ENCODE data around the gene WASF3. TPM values are rescaled to one million over a fixed set of nuclear protein-coding genes. Genes with fewer than 3 reads are reported as not detected.

WASF3 gene
- total RNA-seq, 1 donor from 2014 or later, result 25.8 TPM

DNA sequence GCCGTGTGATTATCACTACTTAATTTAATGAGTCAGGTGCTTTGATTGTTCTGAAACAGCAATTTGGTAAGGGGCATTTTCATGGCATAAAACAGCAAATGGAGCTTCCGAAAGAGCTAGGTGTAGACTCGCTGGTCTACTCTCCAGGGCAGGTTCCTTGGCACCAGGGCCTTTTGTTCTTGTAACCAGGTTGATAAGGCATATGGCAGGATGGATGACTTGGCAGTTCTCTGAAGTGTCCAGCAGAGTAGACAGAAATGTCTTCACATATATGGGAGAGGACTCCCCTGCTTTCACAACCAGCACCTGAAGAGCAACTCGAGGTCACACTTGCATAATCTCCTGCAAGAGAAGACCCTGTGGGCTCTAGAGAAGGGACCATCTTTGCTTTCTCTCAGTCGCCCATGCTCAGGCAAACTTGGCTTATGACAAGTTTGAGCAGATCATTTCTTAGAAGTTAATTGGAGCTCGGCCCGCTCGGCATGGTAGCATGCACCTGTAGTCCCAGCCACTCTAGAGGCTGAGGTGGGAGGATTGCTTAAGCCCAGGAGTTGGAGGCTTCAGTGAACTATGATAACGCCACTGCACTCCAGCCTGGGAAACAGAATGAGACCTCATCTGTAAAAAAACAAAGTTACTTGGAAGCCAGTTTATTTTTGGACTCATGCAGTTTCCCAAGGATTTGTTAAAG, 23.3 kb upstream of the WASF3 start:
- Histone ChIP-seq H2AFZ (ENCODE audit: low read depth, low read length) (no peak overlapping the region), H3K36me3 (ENCODE audit: insufficient read depth, low read length) (no peaks in the 10 kb centered on the region), H3K4me1 (ENCODE audit: insufficient read depth, low read length) (no peaks in the 10 kb centered on the region), H3K9me3 (ENCODE audit: insufficient read depth, low read depth, low read length) (no peaks in the 10 kb centered on the region), H4K20me1 (ENCODE audit: insufficient read depth, low read length) (no peaks in the 10 kb centered on the region), H3K27ac (ENCODE audit: low read depth, low read length) (no peak overlapping the region), H3K4me3 (ENCODE audit: insufficient read depth, low read depth, low read length) (no peak overlapping the region), H3K27me3 (ENCODE audit: insufficient read depth, low read length) (no peaks in the 10 kb centered on the region), H3K79me2 (ENCODE audit: insufficient read depth, low read length) (no peaks in the 10 kb centered on the region), H3K9ac (ENCODE audit: low read length) (no peak overlapping the region), H3K4me2 (ENCODE audit: low read length) (no peak overlapping the region)
- Mint-ChIP-seq H3K27me3 (ENCODE audit: low read depth, unreplicated experiment) (peaks cover 9% of the 10 kb centered on the region), H3K36me3 (ENCODE audit: low read depth, unreplicated experiment) (no peaks in the 10 kb centered on the region), H3K27ac (ENCODE audit: unreplicated experiment) (no peak overlapping the region), H3K4me3 (ENCODE audit: unreplicated experiment) (no peak overlapping the region), H3K9me3 (ENCODE audit: unreplicated experiment) (no peaks in the 10 kb centered on the region), H3K4me1 (ENCODE audit: low read depth, unreplicated experiment) (no peaks in the 10 kb centered on the region)
- DNase-seq (ENCODE audit: low read depth) (no peak), FAIRE-seq (no peak)
- no peak for TF ChIP-seq EZH2 (IDR thresholded peaks at IDR 0.05; ENCODE audit: insufficient read depth, low read length)
- TF ChIP-seq, protein P1, sequence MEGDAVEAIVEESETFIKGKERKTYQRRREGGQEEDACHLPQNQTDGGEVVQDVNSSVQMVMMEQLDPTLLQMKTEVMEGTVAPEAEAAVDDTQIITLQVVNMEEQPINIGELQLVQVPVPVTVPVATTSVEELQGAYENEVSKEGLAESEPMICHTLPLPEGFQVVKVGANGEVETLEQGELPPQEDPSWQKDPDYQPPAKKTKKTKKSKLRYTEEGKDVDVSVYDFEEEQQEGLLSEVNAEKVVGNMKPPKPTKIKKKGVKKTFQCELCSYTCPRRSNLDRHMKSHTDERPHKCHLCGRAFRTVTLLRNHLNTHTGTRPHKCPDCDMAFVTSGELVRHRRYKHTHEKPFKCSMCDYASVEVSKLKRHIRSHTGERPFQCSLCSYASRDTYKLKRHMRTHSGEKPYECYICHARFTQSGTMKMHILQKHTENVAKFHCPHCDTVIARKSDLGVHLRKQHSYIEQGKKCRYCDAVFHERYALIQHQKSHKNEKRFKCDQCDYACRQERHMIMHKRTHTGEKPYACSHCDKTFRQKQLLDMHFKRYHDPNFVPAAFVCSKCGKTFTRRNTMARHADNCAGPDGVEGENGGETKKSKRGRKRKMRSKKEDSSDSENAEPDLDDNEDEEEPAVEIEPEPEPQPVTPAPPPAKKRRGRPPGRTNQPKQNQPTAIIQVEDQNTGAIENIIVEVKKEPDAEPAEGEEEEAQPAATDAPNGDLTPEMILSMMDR (IDR thresholded peaks at IDR 0.05; ENCODE audit: insufficient read depth, low read depth, low read length), result no peak

DNA sequence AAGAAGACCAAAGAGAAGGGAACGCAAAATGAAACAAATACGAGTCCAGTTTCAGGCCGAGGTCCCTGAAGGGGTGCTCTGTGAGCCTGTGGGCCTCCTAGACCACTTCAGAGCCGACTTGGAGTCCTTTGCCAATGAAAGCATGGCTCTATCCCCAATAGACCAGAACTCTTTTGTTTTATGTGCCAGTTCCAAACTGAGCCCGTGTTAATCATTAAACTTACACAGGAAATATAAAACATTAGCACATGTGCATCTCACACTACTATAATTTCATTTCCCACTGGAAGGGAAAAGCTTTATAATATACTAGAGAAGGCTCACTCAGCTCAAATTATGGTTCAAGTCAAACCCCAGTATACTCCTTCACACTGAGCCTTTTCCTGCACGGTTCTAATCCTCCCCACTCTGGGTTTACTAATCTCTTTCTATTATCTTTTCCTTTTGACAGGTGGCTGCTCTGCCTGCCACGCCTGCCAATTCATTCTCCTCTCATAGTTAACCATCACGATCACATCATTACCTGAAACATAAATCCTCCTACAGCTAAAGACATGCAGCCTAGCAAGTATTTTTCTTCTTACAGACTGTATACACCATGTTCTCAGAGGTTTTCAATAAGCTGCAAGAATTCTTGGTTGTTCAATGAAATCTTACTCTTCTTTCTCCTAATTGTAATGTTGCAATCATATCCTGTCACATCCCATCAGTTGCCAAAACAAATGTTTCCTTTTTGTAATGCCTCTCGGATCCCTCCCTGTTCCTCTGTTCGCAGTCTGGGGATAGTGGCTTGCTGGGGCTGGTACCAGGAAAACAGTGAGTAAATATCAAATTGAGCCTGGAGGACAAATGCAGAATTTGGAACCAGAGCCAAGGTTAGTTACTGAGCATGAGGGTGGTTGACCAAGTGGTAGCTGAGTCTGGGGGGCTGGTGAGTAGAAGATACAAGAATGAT, 18.8 kb upstream of the WASF3 start:
- Histone ChIP-seq H3K9me3 (ENCODE audit: insufficient read depth, low read depth, low read length) (no peaks in the 10 kb centered on the region), H3K4me1 (ENCODE audit: insufficient read depth, low read length) (no peaks in the 10 kb centered on the region), H4K20me1 (ENCODE audit: insufficient read depth, low read length) (no peaks in the 10 kb centered on the region), H3K27ac (ENCODE audit: low read depth, low read length) (no peak overlapping the region), H3K4me3 (ENCODE audit: insufficient read depth, low read depth, low read length) (no peak overlapping the region), H3K36me3 (ENCODE audit: insufficient read depth, low read length) (no peaks in the 10 kb centered on the region), H3K79me2 (ENCODE audit: insufficient read depth, low read length) (no peaks in the 10 kb centered on the region), H2AFZ (ENCODE audit: low read depth, low read length) (no peak overlapping the region), H3K9ac (ENCODE audit: low read length) (no peak overlapping the region), H3K27me3 (ENCODE audit: insufficient read depth, low read length) (peaks cover 6% of the 10 kb centered on the region), H3K4me2 (ENCODE audit: low read length) (no peak overlapping the region)
- Mint-ChIP-seq H3K9me3 (ENCODE audit: unreplicated experiment) (no peaks in the 10 kb centered on the region), H3K27ac (ENCODE audit: unreplicated experiment) (no peak overlapping the region), H3K27me3 (ENCODE audit: low read depth, unreplicated experiment) (peaks cover 26% of the 10 kb centered on the region), H3K36me3 (ENCODE audit: low read depth, unreplicated experiment) (peaks cover 2% of the 10 kb centered on the region), H3K4me3 (ENCODE audit: unreplicated experiment) (no peak overlapping the region), H3K4me1 (ENCODE audit: low read depth, unreplicated experiment) (no peaks in the 10 kb centered on the region)
- DNase-seq (ENCODE audit: low read depth) (no peak), FAIRE-seq (no peak)
- TF ChIP-seq, protein P1 (IDR thresholded peaks at IDR 0.05; ENCODE audit: insufficient read depth, low read depth, low read length), result no peak
- TF ChIP-seq EZH2 (IDR thresholded peaks at IDR 0.05; ENCODE audit: insufficient read depth, low read length), result no peak
